ENCODE measurements around the gene METTL23.

The METTL23 gene

DNA sequence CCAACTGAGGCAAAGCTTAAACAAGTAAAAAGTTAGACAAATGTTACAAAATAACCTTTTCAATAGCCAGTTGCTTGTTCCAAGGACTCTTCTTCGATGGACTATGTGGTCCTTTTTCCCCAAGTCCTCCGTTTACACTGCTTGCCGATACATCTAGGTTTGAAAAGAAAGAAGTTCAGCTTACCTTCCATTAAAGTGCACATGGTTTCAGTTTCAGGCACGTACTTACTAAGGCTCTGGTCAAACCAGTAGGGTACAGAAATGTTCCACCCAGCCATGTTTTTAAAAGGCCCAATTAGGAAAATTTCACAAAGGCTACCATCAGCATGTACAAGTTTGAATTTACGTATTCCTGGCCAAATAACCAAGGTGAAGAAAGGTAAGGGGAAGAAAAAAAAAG lies 8.4 kb downstream of the METTL23 start:
- Histone ChIP-seq H2AFZ (ENCODE audit: low read length) (no peak overlapping the region), H3K36me3 (ENCODE audit: insufficient read depth, low read length) (peaks cover 52% of the 10 kb centered on the region), H3F3A (ENCODE audit: low read depth) (peaks cover 11% of the 10 kb centered on the region), H3K9me2 (replicated peaks; ENCODE audit: low read depth, low read length) (no peaks in the 10 kb centered on the region), H4K20me1 (ENCODE audit: insufficient read depth, low read length, poor library complexity, severe bottlenecking) (peaks cover 72% of the 10 kb centered on the region), H3K9ac (ENCODE audit: low read depth, low read length, poor library complexity, severe bottlenecking) (peak overlapping the region; percentile 100), H3K4me3 (ENCODE audit: low read length, poor library complexity, severe bottlenecking) (peak overlapping the region; percentile 99), H3K4me2 (ENCODE audit: low read depth, low read length, poor library complexity, severe bottlenecking) (peak overlapping the region; percentile 93), H3K9me3 (ENCODE audit: insufficient read depth, low read depth, low read length) (no peaks in the 10 kb centered on the region), H3K4me1 (ENCODE audit: insufficient read depth, low read length, poor library complexity, severe bottlenecking) (peaks cover 59% of the 10 kb centered on the region), H3K27me3 (ENCODE audit: insufficient read depth, low read length, poor library complexity, severe bottlenecking) (peaks cover 19% of the 10 kb centered on the region), H3K79me2 (ENCODE audit: insufficient read depth, low read length) (peaks cover 88% of the 10 kb centered on the region)
- TF ChIP-seq, protein P1, sequence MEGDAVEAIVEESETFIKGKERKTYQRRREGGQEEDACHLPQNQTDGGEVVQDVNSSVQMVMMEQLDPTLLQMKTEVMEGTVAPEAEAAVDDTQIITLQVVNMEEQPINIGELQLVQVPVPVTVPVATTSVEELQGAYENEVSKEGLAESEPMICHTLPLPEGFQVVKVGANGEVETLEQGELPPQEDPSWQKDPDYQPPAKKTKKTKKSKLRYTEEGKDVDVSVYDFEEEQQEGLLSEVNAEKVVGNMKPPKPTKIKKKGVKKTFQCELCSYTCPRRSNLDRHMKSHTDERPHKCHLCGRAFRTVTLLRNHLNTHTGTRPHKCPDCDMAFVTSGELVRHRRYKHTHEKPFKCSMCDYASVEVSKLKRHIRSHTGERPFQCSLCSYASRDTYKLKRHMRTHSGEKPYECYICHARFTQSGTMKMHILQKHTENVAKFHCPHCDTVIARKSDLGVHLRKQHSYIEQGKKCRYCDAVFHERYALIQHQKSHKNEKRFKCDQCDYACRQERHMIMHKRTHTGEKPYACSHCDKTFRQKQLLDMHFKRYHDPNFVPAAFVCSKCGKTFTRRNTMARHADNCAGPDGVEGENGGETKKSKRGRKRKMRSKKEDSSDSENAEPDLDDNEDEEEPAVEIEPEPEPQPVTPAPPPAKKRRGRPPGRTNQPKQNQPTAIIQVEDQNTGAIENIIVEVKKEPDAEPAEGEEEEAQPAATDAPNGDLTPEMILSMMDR (conservative IDR thresholded peaks at IDR 0.05; ENCODE audit: low read length), result no peak
- TF ChIP-seq EZH2phosphoT487 (IDR thresholded peaks at IDR 0.05; ENCODE audit: borderline replicate concordance), result no peak

DNA sequence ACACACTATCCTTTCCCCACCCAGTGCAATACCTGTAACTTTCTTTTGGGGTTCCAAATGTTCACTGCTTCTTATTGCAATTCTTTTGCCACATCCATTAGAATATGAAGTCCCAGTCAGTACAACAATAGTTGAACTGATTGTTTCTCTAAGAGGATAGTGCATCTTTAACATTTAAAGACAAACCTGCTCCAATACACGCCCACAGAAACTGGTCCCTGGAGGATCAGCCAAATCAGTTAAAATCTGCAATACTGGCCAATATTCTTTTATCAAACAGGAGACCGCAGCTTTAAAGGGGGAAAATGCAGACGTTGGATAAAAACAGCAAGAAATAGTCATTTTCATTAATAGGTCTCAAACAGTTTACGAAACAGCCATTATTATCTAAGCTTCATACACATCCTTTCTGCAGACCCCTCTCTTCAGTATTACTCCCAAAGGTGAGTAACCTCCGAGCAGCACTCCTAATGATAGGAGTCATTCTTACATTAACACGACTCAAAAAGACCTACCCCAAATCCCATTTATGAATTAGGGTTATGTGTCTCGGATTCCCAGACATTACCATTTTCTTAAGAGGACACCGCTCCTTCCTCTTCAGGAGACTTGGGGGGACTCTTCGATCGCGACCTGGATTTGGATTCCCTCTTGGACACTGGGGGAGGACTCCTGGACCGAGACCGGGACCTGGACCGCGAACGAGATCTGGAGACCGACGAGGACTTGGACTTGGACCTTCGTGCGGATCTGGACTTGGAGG lies 9.1 kb downstream of the METTL23 start:
- no peaks in the 10 kb centered on the region for H3K9me3 ChIP-seq (ENCODE audit: insufficient read depth, low read depth, low read length)
- peak overlapping the region; percentile 100 for H3K9ac ChIP-seq (ENCODE audit: low read depth, low read length, poor library complexity, severe bottlenecking)
- peak overlapping the region; percentile 99 for H3K4me3 ChIP-seq (ENCODE audit: low read length, poor library complexity, severe bottlenecking)
- peaks cover 11% of the 10 kb centered on the region for H3F3A ChIP-seq (ENCODE audit: low read depth)
- no peaks in the 10 kb centered on the region for H3K9me2 ChIP-seq (replicated peaks; ENCODE audit: low read depth, low read length)
- no peak overlapping the region for H2AFZ ChIP-seq (ENCODE audit: low read length)
- H3K4me1 ChIP-seq (ENCODE audit: insufficient read depth, low read length, poor library complexity, severe bottlenecking), result peaks cover 65% of the 10 kb centered on the region
- peaks cover 89% of the 10 kb centered on the region for H3K79me2 ChIP-seq (ENCODE audit: insufficient read depth, low read length)
- H3K4me2 ChIP-seq (ENCODE audit: low read depth, low read length, poor library complexity, severe bottlenecking), result peak overlapping the region; percentile 93
- no peak for TF ChIP-seq EZH2phosphoT487 (IDR thresholded peaks at IDR 0.05; ENCODE audit: borderline replicate concordance)
- TF ChIP-seq, protein P1 (conservative IDR thresholded peaks at IDR 0.05; ENCODE audit: low read length), result no peak
- H3K27me3 ChIP-seq (ENCODE audit: insufficient read depth, low read length, poor library complexity, severe bottlenecking), result peaks cover 19% of the 10 kb centered on the region
- peaks cover 68% of the 10 kb centered on the region for H4K20me1 ChIP-seq (ENCODE audit: insufficient read depth, low read length, poor library complexity, severe bottlenecking)
- H3K36me3 ChIP-seq (ENCODE audit: insufficient read depth, low read length), result peaks cover 49% of the 10 kb centered on the region

DNA sequence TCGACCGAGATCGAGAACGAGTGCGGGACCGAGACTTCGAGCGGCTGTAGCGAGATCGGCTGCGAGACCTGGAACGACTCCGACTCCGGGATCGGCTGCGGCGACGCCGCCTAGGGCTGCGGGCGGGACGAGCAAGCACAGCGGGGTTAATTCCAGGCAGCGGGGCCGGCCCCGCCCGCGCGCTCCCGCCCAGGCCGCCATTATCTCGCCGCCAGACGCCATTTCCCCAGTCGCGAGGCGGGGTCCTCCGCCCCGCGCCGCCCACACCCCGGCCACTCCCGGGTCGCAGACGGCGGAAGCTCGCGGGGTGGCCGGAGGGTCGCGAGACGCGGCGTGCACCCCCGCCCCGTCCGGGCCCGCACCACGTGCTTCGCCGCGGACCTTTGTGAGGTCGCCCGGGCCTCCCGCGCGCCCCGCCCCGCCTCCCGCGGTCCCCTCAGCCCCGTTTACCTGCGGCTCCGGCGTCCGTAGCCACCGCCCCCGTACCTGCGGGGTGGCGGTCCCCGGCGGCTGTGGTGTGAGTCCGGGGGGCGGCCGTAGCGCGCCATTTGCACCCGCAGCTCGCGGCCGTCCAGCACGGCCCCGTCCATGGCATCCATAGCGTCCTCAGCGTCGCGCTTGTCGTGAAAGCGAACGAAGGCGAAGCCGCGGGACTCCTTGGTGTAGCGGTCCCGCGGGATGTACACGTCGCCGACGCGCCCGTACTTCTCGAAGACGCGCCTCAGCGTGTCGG lies 9.9 kb downstream of the METTL23 start:
- peaks cover 68% of the 10 kb centered on the region for H3K4me1 ChIP-seq (ENCODE audit: insufficient read depth, low read length, poor library complexity, severe bottlenecking)
- H3K9ac ChIP-seq (ENCODE audit: low read depth, low read length, poor library complexity, severe bottlenecking), result peak overlapping the region; percentile 100
- H3K4me2 ChIP-seq (ENCODE audit: low read depth, low read length, poor library complexity, severe bottlenecking), result peak overlapping the region; percentile 93
- H3K9me3 ChIP-seq (ENCODE audit: insufficient read depth, low read depth, low read length), result no peaks in the 10 kb centered on the region
- no peak overlapping the region for H2AFZ ChIP-seq (ENCODE audit: low read length)
- TF ChIP-seq, protein P1 (conservative IDR thresholded peaks at IDR 0.05; ENCODE audit: low read length), result no peak
- no peak for TF ChIP-seq EZH2phosphoT487 (IDR thresholded peaks at IDR 0.05; ENCODE audit: borderline replicate concordance)
- peaks cover 62% of the 10 kb centered on the region for H4K20me1 ChIP-seq (ENCODE audit: insufficient read depth, low read length, poor library complexity, severe bottlenecking)
- no peaks in the 10 kb centered on the region for H3K9me2 ChIP-seq (replicated peaks; ENCODE audit: low read depth, low read length)
- H3K79me2 ChIP-seq (ENCODE audit: insufficient read depth, low read length), result peaks cover 89% of the 10 kb centered on the region
- H3K27me3 ChIP-seq (ENCODE audit: insufficient read depth, low read length, poor library complexity, severe bottlenecking), result peaks cover 19% of the 10 kb centered on the region
- H3K4me3 ChIP-seq (ENCODE audit: low read length, poor library complexity, severe bottlenecking), result peak overlapping the region; percentile 99
- peaks cover 45% of the 10 kb centered on the region for H3K36me3 ChIP-seq (ENCODE audit: insufficient read depth, low read length)
- peaks cover 11% of the 10 kb centered on the region for H3F3A ChIP-seq (ENCODE audit: low read depth)
